ENCODE results near the gene FRA10AC1. TPM values are rescaled to one million over a fixed set of nuclear protein-coding genes. Genes with fewer than 3 reads are reported as not detected.

The FRA10AC1 gene
- total RNA-seq, 1 donor from 2014 or later = 27.0 TPM

- no peak overlapping the region for H3K4me3 Mint-ChIP-seq
- no peak for TF ChIP-seq CTCF (IDR thresholded peaks at IDR 0.05; ENCODE audit: unreplicated experiment)
- peaks cover 13% of the 10 kb centered on the region for H3K4me1 Mint-ChIP-seq
- H3K36me3 Mint-ChIP-seq = no peaks in the 10 kb centered on the region
- H3K27ac Mint-ChIP-seq = no peak overlapping the region
- no peak for DNase-seq (ENCODE audit: low spot score in 2 of 2, unreplicated experiment in 2 of 2)
- H3K9me3 Mint-ChIP-seq = no peaks in the 10 kb centered on the region
- no peaks in the 10 kb centered on the region for H3K27me3 Mint-ChIP-seq (ENCODE audit: low read depth)
Measured at GRCh38 chr10:93712593-93712992, 10.2 kb upstream of the FRA10AC1 start.

GRCh38 chr10:93711891-93712290, 9.5 kb upstream of the FRA10AC1 start:
- H3K27me3 Mint-ChIP-seq (ENCODE audit: low read depth) = no peaks in the 10 kb centered on the region
- no peak overlapping the region for H3K27ac Mint-ChIP-seq
- no peak overlapping the region for H3K4me3 Mint-ChIP-seq
- DNase-seq (ENCODE audit: low spot score in 2 of 2, unreplicated experiment in 2 of 2) = no peak
- H3K9me3 Mint-ChIP-seq = no peaks in the 10 kb centered on the region
- H3K4me1 Mint-ChIP-seq = peaks cover 13% of the 10 kb centered on the region
- no peak for TF ChIP-seq CTCF (IDR thresholded peaks at IDR 0.05; ENCODE audit: unreplicated experiment)
- no peaks in the 10 kb centered on the region for H3K36me3 Mint-ChIP-seq

- H3K27me3 Mint-ChIP-seq (ENCODE audit: low read depth) = no peaks in the 10 kb centered on the region
- H3K36me3 Mint-ChIP-seq = no peaks in the 10 kb centered on the region
- peaks cover 13% of the 10 kb centered on the region for H3K4me1 Mint-ChIP-seq
- H3K4me3 Mint-ChIP-seq = no peak overlapping the region
- no peak for DNase-seq (ENCODE audit: low spot score in 2 of 2, unreplicated experiment in 2 of 2)
- TF ChIP-seq CTCF (IDR thresholded peaks at IDR 0.05; ENCODE audit: unreplicated experiment) = no peak
- no peaks in the 10 kb centered on the region for H3K9me3 Mint-ChIP-seq
- peak overlapping the region; percentile 50 for H3K27ac Mint-ChIP-seq
Measured at GRCh38 chr10:93710333-93710909, 8.0 kb upstream of the FRA10AC1 start.

DNA sequence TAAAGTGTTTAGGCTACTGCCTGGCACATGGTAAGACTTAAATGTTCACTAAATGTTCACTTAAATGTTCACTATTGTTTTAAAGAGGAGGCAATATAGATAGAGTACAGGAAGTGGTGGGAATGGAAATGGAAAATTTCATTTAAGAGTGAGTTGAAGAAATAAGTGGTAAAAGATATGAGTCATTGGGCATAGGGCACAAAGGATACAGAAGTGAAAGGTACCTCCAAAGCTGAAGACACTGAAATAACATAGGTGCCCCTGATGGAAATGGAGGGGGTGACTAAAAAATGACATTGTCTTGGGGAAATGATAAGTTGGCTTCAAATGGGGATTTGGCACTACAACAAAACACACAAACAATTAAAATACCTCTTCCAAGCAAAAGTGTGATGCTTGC, 5.2 kb upstream of the FRA10AC1 start:
- Mint-ChIP-seq H3K4me1 (peaks cover 17% of the 10 kb centered on the region), H3K4me3 (no peak overlapping the region), H3K9me3 (no peaks in the 10 kb centered on the region), H3K36me3 (no peaks in the 10 kb centered on the region), H3K27me3 (ENCODE audit: low read depth) (no peaks in the 10 kb centered on the region), H3K27ac (no peak overlapping the region)
- TF ChIP-seq CTCF (IDR thresholded peaks at IDR 0.05; ENCODE audit: unreplicated experiment) = no peak
- no peak for DNase-seq (ENCODE audit: low spot score in 2 of 2, unreplicated experiment in 2 of 2)

DNA sequence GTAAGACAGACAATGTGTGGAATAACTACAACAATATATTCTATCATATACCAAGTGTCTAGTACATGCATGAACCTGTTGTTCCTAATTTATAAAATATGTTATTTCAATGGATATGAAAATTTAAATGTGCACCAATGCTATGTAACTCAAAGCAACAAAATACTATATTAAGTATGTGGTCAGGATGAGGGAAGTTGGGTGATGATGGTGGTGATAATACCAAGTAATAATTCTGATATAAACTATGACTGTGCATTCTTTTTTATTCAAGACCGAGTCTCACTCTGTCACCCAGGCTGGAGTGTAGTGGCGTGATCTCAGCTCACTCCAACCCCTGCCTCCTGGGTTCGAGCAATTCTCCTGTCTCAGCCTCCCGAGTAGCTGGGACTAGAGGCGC, 2.1 kb upstream of the FRA10AC1 start:
- no peaks in the 10 kb centered on the region for H3K27me3 Mint-ChIP-seq (ENCODE audit: low read depth)
- no peaks in the 10 kb centered on the region for H3K9me3 Mint-ChIP-seq
- H3K36me3 Mint-ChIP-seq = no peaks in the 10 kb centered on the region
- no peak for TF ChIP-seq CTCF (IDR thresholded peaks at IDR 0.05; ENCODE audit: unreplicated experiment)
- no peak overlapping the region for H3K27ac Mint-ChIP-seq
- DNase-seq (ENCODE audit: low spot score in 2 of 2, unreplicated experiment in 2 of 2) = no peak
- no peak overlapping the region for H3K4me3 Mint-ChIP-seq
- peaks cover 7% of the 10 kb centered on the region for H3K4me1 Mint-ChIP-seq

GRCh38 chr10:93703841-93704240, 1.4 kb upstream of the FRA10AC1 start:
- peak overlapping the region; percentile 73 for H3K27ac Mint-ChIP-seq
- TF ChIP-seq CTCF (IDR thresholded peaks at IDR 0.05; ENCODE audit: unreplicated experiment) = no peak
- peak overlapping the region; percentile 37 for H3K4me3 Mint-ChIP-seq
- no peaks in the 10 kb centered on the region for H3K27me3 Mint-ChIP-seq (ENCODE audit: low read depth)
- no peaks in the 10 kb centered on the region for H3K36me3 Mint-ChIP-seq
- H3K4me1 Mint-ChIP-seq = peaks cover 7% of the 10 kb centered on the region
- no peaks in the 10 kb centered on the region for H3K9me3 Mint-ChIP-seq
- no peak for DNase-seq (ENCODE audit: low spot score in 2 of 2, unreplicated experiment in 2 of 2)
